Mammary epithelial cell (primary cell): ENCODE data around the gene TULP3.

Source experiments
- CTCF ChIP-seq, 2 donors: IDR thresholded peaks in 1 of 2; conservative IDR thresholded peaks in 1 of 2; 2 replicates each; pipeline ENCODE4 v1.5.1; 2011 to 2012; ENCODE audit warnings: inconsistent platforms in 2 of 2, low read length in 2 of 2, mild to moderate bottlenecking in 2 of 2, control low read depth in 1 of 2, low read depth in 1 of 2; ENCODE audit not compliant: insufficient read depth in 1 of 2; ENCODE audit errors: extremely low read depth in 1 of 2
- EZH2 ChIP-seq: IDR thresholded peaks from 2 replicates; pipeline ENCODE4 v1.6.1; 2012; ENCODE audit warnings: low read length, inconsistent platforms, borderline replicate concordance

DNA sequence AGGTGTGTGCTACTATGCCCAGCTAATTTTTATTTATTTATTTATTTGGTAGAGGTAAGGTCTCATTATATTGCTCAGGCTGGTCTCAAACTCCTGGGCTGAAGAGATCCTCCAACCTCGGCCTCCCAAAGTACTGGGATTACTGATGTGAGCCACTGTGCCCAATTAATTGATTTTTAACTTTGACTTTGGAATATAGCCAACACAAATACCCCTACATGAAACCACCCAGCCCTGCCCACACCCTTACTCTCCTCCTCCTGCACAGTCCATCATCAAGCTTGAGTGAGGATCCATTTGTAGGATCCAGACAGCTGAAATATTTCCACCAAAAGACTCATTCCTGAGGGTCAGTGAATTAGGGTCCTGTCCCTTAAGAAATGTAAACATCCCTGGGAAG is 65.2 kb downstream of the TULP3 start:
- no peak for TF ChIP-seq CTCF (conservative IDR thresholded peaks at IDR 0.05 in 1 of 2, IDR thresholded peaks at IDR 0.05 in 1 of 2; ENCODE audit: extremely low read depth in 1 of 2, insufficient read depth in 1 of 2, low read depth in 1 of 2, low read length in 2 of 2)
- no peak for TF ChIP-seq EZH2
